Inferior parietal cortex (tissue), 1 donor: ENCODE measurements around the gene NELL2.

Source experiments
- DNase-seq: peaks from one replicate; pipeline ENCODE4 v3.0.0-alpha.2; 2016; ENCODE audit errors: extremely low spot score

NELL2 gene

DNA sequence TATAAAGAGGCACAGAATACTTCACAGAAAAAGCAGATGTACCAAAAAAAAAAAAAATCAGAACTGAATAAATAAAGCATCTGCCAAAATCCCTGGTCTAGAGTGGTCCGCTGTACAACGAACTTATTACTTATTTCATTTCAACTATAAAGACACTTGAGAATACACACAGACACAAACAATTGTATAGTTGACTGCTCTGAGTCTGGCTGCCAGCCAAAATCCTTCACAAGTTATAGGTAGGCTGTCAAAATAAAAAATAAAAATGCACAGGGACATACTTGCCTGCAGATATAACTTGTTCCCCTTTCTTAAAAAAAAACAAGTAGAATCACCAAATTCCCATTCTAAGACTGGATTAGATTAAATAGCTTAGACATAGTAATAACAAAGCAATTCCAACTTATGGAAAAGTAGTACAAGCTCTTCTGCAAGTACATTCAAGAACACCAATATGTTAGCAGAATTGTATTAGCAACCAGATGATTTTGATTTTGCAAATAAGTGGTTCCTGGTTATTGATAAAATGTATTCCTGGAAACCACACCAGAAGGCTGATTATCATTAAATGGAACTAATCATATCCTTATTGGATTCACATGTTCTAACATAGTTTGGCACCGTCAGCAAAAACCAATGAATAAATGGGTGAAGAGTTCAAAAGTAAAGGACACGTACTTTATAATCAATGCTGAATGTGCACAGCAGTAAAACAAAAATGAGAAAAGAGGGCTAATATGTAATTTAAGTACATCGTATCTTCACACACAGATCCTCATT, 248.5 kb downstream of the NELL2 start:
- DNase-seq = no peak

GRCh38 chr12:44626883-44627282, 249.2 kb downstream of the NELL2 start:
- no peak for DNase-seq

- DNase-seq = no peak
These were observed 257.2 kb downstream of the NELL2 start for GRCh38 chr12:44618946-44619345.

GRCh38 chr12:44616402-44616801, 259.7 kb downstream of the NELL2 start:
- DNase-seq = no peak

- no peak for DNase-seq
These were observed 264.6 kb downstream of the NELL2 start for GRCh38 chr12:44611538-44611937.

DNA sequence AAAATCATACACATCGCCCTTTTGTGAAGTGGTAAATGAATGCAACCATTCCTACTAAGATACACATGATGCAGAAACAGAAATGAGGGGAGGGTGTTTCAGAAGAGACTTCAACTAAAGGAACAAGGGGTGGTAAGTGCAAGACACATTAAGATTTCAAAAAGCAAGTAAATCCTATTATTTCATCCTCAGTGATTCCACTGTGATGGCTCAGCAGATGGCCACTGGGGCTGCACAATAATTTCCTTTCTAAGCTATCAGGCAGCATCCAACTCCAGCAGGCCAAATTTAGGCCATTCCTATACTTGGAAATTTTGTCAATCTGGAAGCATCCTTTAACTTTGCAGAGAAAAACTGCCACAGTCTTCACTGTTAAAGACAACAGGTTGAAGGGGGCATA, 272.4 kb downstream of the NELL2 start:
- no peak for DNase-seq

- no peak for DNase-seq
These were observed 283.5 kb downstream of the NELL2 start for GRCh38 chr12:44592626-44593025.

DNA sequence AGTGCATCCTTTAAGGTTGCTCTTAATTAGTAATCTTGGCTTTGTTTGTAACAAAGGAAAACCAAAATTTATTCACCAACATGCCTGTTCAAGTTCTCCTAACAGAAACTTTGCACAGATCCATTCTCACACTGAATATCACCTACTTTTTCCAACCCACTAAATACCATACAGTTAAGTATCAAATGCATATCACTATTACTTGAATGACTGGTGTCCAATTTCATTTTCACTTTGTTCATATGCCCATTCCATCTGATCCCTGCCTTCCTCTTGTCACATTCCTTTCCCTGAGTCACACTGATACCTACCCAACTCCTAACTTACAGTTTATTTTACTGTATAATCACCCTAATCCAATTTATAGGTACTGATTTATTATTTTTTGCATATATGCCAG, 286.4 kb downstream of the NELL2 start:
- DNase-seq = no peak

- DNase-seq = no peak
These were observed 287.5 kb downstream of the NELL2 start for GRCh38 chr12:44588651-44589050.

- no peak for DNase-seq
These were observed 291.5 kb downstream of the NELL2 start for GRCh38 chr12:44584625-44585024.

- DNase-seq = no peak
These were observed 293.6 kb downstream of the NELL2 start for GRCh38 chr12:44582521-44582920.

- no peak for DNase-seq
These were observed 294.4 kb downstream of the NELL2 start for GRCh38 chr12:44581642-44582242.

- no peak for DNase-seq
These were observed 301.5 kb downstream of the NELL2 start for GRCh38 chr12:44574586-44574985.

GRCh38 chr12:44573723-44574122, 302.4 kb downstream of the NELL2 start:
- DNase-seq = no peak

GRCh38 chr12:44571006-44571550, 305.0 kb downstream of the NELL2 start:
- DNase-seq = no peak

DNA sequence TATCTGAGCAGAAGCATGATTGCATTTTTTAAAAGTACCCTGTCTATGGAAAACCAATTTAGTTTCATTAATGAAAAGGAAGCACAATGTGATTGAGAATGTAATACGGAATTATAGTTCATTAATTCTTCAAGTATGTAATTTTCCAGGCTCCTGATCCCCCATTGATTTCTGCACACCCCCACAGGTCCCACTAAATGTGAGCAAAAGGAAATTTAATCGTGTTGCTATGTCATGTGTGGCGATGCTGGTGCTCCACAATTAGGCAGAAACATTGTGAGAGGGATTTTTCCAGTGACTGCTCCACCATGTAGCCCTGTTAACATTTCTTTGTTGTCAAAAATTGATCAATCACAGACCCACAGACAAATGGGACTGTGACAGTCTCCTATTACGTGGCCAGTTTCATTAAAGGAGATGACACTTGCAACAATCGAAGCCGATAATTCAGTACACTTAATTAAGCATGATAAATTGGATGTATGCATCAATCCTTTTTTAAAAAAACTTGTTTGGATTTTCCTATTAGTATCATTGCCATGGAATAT, 306.0 kb downstream of the NELL2 start:
- no peak for DNase-seq

DNA sequence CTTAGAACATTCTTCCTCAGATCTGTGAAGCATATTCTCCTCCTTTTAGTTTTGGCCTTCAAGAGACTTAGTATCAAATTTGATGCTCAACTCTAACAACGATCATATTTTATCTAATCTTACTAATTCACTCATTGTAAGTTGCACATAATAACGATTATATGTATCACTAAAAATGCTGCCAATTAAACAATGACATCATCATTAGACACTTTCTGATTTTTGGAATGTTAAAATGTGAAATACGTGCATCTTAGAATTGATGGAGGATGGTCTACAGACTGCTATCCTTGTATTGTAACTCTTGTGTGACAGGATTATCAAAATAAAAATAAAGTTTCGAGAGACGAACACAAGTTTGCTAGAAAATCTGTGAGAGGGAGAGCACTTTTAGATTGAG, 311.0 kb downstream of the NELL2 start:
- DNase-seq = no peak

DNA sequence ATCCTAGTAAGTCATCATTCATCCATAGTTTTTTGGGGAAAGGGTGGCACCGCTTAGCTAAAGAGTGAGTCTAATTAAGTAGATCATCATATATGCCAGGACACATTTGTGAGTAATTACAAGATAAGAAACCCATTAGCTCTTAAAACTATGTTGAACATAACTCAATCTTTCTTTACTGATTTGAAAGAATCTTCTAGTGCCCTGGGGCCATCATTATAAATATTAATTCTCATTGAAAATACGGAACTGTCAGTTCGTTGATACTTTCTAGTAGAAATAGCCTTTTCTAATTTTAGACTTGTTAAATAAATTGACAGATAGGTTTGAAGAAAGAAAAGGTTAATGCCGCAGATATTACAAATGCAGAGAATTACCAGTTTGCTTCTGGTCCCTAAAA, 312.6 kb downstream of the NELL2 start:
- DNase-seq = no peak

- DNase-seq = no peak
These were observed 317.6 kb downstream of the NELL2 start for GRCh38 chr12:44558340-44559100.

DNA sequence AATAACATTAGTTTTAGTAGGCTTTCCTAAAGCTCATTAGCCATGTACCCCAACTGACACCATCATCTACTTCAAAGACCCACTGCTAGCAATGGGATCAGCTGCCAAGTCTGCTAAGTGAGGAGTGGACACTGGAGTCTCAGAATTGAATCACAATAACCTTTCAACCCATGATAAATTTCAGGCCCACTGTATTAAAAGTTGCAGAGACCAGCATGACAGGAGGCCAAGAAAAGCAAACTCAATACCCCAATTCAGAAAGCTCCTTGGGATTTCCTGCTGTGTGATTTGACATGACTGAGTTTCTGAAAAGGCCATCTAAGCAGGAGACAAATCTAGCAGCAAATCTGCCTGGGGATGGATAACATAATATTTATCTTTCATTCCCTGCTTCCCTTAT, 320.7 kb downstream of the NELL2 start:
- no peak for DNase-seq

DNA sequence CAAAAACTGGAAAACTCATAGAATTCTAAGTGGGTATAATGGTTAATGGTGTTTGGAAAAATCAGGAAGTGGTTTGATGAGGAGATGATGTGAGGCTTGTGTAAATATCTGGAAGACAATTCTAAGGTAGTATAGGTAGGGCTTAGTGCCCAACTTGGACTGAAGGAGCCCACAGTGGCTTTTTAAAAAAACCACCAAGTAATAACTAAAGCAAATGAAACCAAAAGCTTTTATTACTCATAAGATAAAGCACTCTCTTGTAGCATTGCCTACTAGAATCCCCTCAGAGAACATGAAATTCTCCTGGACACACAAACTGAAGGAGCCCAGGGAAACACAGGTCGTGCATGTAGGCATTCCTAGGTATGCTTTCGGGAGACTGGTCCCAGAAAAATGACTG, 324.5 kb downstream of the NELL2 start:
- DNase-seq = no peak

DNA sequence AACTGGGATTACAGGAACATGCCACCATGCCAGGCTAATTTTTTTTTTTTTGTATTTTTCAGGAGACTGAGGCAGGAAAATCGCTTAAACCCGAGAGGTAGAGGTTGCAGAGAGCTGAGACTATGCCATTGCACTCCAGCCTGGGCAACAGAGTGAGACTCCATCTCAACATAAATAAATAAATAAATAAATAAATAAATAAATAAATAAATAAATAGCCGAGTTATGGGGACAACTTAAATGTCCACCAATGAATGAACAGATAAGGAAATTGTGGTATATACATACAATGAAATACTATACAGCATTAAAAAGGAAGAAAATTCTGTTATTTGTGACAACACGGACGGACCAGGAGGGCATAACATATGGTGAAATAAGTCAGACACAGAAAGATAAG, 325.7 kb downstream of the NELL2 start:
- DNase-seq = no peak
